SKM-1 (cell line): ENCODE results near the gene SHC2.
"Not testable (repeated sequence)": the region's sequence is repeated elsewhere in the genome, so short reads cannot be mapped to it uniquely, and the experiment has no call there.

Experiments used
- DNase-seq: peaks from one replicate; lab custom pipeline; 2025; ENCODE audit not compliant: unreplicated experiment; lab: John Stamatoyannopoulos, UW

The SHC2 gene

DNA sequence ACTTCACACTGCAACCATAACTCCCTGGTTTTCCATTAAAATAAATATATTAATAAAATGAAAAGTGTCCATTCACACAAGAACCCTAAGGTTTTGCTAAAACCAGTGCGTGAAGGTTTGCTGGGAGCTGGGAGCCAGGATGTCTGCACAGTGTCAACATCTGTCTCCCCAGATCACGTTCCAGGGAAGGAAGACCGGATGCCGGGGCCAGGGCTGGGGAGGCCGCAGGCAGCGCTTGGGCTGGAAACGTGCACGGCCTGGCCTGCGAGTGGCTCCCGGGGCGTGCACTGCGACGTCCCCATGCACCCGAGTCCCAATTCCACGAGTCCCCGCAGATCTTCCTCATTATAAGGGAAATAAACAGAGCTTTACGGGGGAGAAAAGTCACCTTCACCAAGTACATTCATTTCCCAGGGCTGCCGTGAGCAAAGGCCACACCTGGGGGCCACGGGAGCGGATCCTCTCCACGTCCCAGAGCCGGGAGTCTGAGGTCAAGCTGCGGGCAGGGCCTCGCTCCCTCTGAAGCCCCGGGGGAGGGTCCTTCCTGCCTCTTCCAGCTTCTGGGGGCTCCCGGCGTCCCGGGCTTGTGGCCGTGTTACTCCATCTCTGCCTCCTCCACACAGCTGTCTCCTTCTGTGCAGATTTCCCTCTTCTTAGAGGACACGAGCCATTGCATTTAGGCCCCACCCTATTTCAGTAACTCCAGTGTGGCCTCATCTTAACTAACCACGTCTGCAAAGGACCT lies 12.8 kb downstream of the SHC2 start:
- DNase-seq, result no peak

- no peak for DNase-seq
These were observed 13.8 kb downstream of the SHC2 start for GRCh38 chr19:447064-447426.

DNA sequence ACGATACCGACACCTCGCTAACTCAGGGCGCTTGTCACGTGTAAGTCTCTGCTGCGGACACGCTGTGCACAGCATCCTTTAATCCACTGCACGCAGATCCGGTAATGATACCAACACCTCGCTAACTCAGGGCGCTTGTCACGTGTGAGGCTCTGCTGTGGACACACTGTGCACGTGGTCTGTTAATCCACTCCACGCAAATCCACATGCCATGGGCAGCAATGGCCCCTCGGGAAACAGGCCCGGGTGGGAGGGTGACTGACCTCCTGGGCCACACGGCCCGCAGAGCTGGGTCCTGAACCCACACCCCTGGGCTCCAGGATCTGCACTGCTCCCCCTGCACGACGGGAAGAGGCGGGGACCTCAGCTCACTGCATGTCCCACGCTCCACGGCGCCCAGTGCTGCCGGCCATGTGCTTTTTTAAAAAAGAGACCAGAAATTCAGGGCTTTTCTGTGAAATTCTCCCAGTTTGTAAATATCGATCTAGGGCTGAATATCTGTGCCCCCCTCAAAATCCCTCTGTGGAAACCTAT lies 16.1 kb downstream of the SHC2 start:
- no peak for DNase-seq

DNA sequence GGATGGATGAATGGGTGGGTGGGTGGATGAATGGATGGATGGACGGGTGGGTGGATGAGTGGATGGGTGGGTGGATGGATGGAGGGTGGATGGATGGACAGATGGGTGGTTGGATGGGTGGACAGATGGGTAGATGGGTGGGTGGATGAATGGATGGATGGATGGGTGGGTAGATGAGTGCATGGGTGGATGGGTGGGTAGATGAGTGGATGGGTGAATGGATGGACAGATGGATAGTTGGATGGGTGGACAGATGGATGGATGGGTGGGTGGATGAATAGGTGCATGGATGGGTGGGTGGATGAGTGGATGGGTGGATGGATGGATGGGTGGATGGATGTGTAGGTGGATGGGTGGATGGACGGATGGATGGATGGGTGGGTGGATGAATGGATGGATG lies 17.8 kb downstream of the SHC2 start:
- DNase-seq, result no peak

- DNase-seq, result no peak
These were observed 18.7 kb downstream of the SHC2 start for GRCh38 chr19:442085-442484.

GRCh38 chr19:441213-441836 lies 19.5 kb downstream of the SHC2 start:
- DNase-seq, result no peak

DNA sequence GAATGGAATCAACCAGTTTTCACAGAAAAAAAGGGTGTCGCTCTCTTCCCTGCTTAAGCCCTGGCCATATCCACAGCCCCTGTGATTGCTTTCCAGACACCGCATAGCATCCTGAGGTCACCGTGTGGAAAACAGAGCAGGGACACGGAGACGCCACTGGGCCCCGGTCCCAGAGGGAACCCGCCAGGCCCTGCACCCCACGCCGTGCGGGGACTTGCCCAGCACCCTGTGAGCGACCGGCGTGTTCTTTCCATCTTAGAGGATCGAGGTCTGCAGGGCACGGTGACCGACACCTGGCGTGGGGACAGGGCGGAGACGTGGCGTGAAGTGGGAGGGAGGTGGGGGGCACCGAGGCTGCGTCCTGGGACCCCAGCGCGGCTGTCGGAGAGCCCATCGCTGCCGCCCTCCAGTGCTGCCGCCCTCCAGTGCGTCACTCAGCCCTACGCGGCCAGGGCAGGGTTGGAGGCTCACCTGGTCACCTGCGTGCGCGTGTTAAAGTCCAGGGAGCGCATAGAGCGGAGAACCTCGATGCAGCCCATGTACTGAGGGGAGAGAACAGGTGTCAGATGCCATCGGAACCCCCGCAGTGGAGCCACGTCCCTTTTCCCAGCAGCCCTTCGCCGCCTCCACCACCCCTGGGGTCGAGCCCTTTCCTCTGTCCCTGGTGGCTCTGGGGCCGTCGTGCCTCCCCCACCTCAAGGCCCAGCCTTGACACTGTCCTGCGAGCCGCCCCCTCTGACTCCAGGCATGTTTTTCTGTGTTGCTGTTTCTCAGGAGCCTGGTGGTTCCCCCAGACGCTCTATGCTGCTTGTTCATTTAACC lies 20.2 kb downstream of the SHC2 start:
- DNase-seq, result no peak

DNA sequence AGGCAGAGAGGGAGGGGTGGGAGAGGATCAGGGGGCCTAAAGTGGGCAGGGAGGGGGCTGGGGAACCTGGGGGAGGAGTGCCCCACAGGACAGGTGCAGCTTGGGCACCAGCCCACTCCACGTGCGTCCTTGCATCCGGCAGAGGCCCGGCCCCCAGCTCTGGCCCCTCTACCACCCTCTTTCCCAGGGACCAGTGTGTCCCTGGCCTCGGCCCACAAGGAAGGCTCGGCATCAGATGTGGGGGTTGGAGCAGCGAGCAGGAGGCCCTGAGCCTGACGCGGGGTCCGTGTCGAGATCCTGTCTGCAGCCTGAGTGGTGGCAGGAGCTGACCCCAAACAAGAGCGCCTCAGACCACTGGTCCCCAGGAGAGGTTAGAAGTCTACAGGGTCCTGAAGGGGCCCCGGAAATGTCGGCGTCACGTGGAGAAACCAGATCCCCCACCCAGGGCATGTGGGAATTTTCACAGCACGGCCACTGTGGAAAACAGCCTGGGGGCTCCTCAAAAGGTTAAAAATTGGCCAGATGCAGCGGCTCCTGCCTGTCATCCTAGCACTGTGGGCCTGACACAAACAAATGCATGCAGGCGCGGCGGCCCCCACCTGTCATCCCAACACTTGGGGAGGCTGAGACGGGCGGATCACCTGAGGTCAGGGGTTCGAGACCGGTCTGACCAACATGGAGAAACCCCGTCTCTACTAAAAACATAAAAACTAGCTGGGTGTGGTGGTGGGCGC lies 21.5 kb downstream of the SHC2 start:
- DNase-seq, result no peak

- no peak for DNase-seq
These were observed 22.3 kb downstream of the SHC2 start for GRCh38 chr19:438416-438958.

GRCh38 chr19:437041-437440 lies 23.8 kb downstream of the SHC2 start:
- DNase-seq, result no peak

GRCh38 chr19:436413-436950 lies 24.4 kb downstream of the SHC2 start:
- DNase-seq, result no peak

GRCh38 chr19:435707-436412 lies 25.0 kb downstream of the SHC2 start:
- DNase-seq, result no peak

GRCh38 chr19:435056-435706 lies 25.7 kb downstream of the SHC2 start:
- DNase-seq, result no peak

DNA sequence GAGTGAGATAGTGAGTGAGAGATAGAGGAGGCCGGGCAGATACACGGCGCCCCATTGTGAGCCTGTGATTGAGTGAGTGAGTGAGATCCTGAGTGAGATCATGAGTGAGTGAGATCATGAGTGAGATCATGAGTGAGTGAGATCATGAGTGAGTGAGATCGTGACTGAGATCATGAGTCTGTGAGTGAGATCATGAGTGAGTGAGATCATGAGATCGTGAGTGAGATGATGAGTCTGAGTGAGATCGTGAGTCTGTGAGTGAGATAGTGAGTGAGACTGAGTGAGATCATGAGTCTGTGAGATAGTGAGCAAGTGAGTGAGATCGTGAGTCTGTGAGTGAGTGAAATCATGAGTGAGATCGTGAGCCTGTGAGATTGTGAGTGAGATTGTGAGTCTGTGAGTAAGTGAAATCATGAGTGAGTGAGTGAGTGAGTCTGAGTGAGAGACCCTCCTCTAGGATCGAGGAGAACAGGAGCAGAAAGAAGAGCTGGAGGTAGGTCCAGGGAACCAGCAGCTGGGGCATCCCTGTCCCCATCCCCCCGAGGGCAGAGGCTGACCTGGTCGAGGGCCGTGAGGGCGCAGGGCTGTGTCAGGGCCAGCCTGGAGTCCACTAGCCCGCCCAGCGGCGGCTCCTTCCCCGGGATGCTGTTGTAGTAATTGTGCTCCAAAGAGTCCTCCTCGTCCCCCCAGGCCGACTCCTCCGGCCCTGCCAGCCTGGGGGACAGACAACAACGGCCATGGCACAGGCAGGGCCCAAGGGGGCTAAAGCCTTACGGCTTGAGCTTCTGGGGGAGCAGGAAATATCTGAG lies 26.5 kb downstream of the SHC2 start:
- DNase-seq, result no peak

- DNase-seq, result no peak
These were observed 30.1 kb downstream of the SHC2 start for GRCh38 chr19:430701-431100.

DNA sequence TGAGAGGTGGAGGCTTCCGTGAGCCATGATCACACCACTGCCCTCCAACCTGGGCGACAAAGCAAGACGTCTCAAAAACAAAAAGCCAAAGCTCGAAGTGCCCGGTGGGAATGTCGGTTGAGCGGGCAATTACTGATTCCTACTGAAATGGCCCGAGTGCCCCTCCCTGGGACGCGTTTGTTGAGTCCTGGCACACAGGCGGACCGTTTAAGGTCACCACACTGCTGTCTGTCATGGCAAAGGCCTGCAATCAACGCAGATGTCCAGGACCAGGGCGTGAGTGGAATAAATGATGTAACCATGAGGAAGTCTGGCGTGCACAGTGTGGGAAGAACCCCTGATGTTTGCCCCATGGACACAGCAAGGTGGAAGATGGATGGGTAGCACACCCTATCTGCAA lies 32.7 kb downstream of the SHC2 start:
- DNase-seq, result no peak

GRCh38 chr19:427675-428074 lies 33.2 kb downstream of the SHC2 start:
- not testable (repeated sequence) for DNase-seq

DNA sequence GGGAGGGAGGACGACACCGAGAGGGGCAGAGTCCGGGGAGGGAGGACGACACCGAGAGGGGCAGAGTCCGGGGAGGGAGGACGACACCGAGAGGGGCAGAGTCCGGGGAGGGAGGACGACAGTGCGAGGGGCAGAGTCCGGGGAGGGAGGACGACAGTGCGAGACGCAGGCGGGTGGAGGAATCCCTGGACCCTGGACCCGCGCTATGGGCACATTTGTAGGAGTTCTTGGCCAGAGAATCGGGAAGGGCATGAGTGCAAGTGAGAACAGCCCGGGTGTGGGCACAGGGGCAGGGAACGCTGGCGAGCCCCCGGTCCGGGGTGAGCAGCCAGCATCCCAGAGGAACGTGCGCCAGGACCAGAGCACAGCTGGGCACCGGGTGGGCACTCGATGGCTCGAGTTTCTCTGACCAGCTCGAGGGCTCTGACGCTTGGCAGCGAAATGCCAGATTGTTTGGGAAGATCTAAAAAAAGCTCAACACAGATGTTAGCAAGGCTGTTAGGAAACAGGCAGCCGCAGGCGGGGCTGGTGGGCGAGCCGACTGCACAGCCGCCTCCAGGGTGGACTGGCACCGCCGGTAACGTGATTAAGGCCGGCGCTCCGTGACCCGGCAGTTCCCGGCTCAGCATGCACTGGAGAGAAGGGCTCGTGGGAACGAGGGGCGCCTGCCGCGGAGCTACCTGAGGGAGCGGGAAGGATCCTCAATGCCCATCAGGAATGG lies 33.9 kb downstream of the SHC2 start:
- DNase-seq, result no peak
